ENCODE measurements around the gene ZC3HAV1. TPM values are rescaled to one million over a fixed set of nuclear protein-coding genes. Genes with fewer than 3 reads are reported as not detected.

ZC3HAV1 gene
- total and polyA plus RNA-seq, 2 experiments from 2014 or later, result 24.8 to 56.8 TPM

- Mint-ChIP-seq H3K36me3 (ENCODE audit: low read depth) (peaks cover 25% of the 10 kb centered on the region), H3K4me1 (peaks cover 8% of the 10 kb centered on the region), H3K4me3 (no peak overlapping the region), H3K27ac (no peak overlapping the region), H3K9me3 (no peaks in the 10 kb centered on the region), H3K27me3 (ENCODE audit: insufficient read depth, low read depth, poor library complexity) (no peaks in the 10 kb centered on the region)
- no peaks in the 10 kb centered on the region for H4K20me1 ChIP-seq (replicated peaks; ENCODE audit: insufficient read depth)
- no peak overlapping the region for H2AFZ ChIP-seq
- no peak overlapping the region for H3K27ac ChIP-seq (ENCODE audit: low read depth)
- ATAC-seq (no peak), DNase-seq (ENCODE audit: low spot score) (no peak)
- peaks cover 15% of the 10 kb centered on the region for H3K36me3 ChIP-seq (ENCODE audit: insufficient read depth)
- no peaks in the 10 kb centered on the region for H3K27me3 ChIP-seq (ENCODE audit: insufficient read depth)
- no peaks in the 10 kb centered on the region for H3K9me2 ChIP-seq (ENCODE audit: insufficient read depth)
- H3K4me3 ChIP-seq, result no peak overlapping the region
- no peaks in the 10 kb centered on the region for H3K4me1 ChIP-seq (ENCODE audit: insufficient read depth)
- no peaks in the 10 kb centered on the region for H3F3A ChIP-seq (replicated peaks; ENCODE audit: low read depth)
- no peaks in the 10 kb centered on the region for H3K79me2 ChIP-seq (replicated peaks; ENCODE audit: insufficient read depth)
- H3K4me2 ChIP-seq, result no peak overlapping the region
- TF ChIP-seq EZH2phosphoT487 (IDR thresholded peaks at IDR 0.05; ENCODE audit: unreplicated experiment), result no peak
- no peak for TF ChIP-seq REST (IDR thresholded peaks at IDR 0.05; ENCODE audit: unreplicated experiment)
- TF ChIP-seq JUNB (IDR thresholded peaks at IDR 0.05; ENCODE audit: unreplicated experiment), result no peak
- TF ChIP-seq POLR2AphosphoS5 (IDR thresholded peaks at IDR 0.05; ENCODE audit: low read depth), result no peak
- no peak for TF ChIP-seq STAT1 (IDR thresholded peaks at IDR 0.05; ENCODE audit: unreplicated experiment)
- TF ChIP-seq ZNF462 (CRISPR knock-in tag; IDR thresholded peaks at IDR 0.05), result no peak
- no peak for TF ChIP-seq EZH2 (IDR thresholded peaks at IDR 0.05; ENCODE audit: low read depth, unreplicated experiment)
- TF ChIP-seq NANOG (IDR thresholded peaks at IDR 0.05; ENCODE audit: borderline replicate concordance), result no peak
- no peak for TF ChIP-seq ZNF331 (CRISPR knock-in tag; IDR thresholded peaks at IDR 0.05; ENCODE audit: low read depth)
- no peak for TF ChIP-seq ZNF114 (CRISPR knock-in tag; IDR thresholded peaks at IDR 0.05)
- no peak for TF ChIP-seq CREB1 (CRISPR knock-in tag; IDR thresholded peaks at IDR 0.05; ENCODE audit: low read depth)
- no peak for TF ChIP-seq CTCF (conservative IDR thresholded peaks at IDR 0.05; ENCODE audit: low read depth in 2 of 2)
- TF ChIP-seq ETS1 (IDR thresholded peaks at IDR 0.05), result no peak
These were observed 48.1 kb downstream of the ZC3HAV1 start for GRCh38 chr7:139061416-139061815.
